OCI-LY7 (cell line): Measurements from ENCODE around the gene TRIM69. TPM values are rescaled to one million over a fixed set of nuclear protein-coding genes. Genes with fewer than 3 reads are reported as not detected.

ENCODE experiments used
- BruUV-seq: library from RNA; stranded (reverse); fragments of 400-500 nt; replicated peaks from 2 replicates; lab custom pipeline; 2021; lab: Mats Ljungman, UMichigan
- CTCF ChIA-PET: fragments of 300-600 bp; sonication (Branson Sonifier 250); formaldehyde crosslinking; loops from one replicate; lab custom pipeline; 2022; ENCODE audit warnings: antibody characterized with exemption; ENCODE audit not compliant: unreplicated experiment; lab: Charles Lee
- POLR2A ChIA-PET: fragments of 300-600 bp; sonication (Branson Sonifier 250); formaldehyde crosslinking; loops from one replicate; lab custom pipeline; 2022; ENCODE audit warnings: antibody characterized with exemption; lab: Charles Lee
- DNase-seq: peaks from one replicate; pipeline ENCODE4 v3.0.0-alpha.2; 2015; ENCODE audit warnings: low spot score
- H2AFZ ChIP-seq: fragments of 200-600 bp; sonication (generic), shearing (Covaris generic); 2 replicates; pipeline ENCODE4 v1.6.1; 2014; ENCODE audit warnings: mild to moderate bottlenecking, antibody characterized with exemption, low read length, moderate library complexity
- H3K27ac ChIP-seq: fragments of 200-600 bp; sonication (generic); 2 replicates; pipeline ENCODE4 v1.5.1; 2014; ENCODE audit warnings: mixed run types, low read depth, mild to moderate bottlenecking, moderate library complexity, low read length, inconsistent platforms; ENCODE audit not compliant: poor library complexity, severe bottlenecking
- H3K36me3 ChIP-seq: fragments of 200-600 bp; sonication (generic); 2 replicates; pipeline ENCODE4 v1.6.1; 2014; ENCODE audit warnings: mild to moderate bottlenecking, antibody characterized with exemption, low read length, moderate library complexity, mixed read lengths; ENCODE audit not compliant: insufficient read depth
- H3K4me1 ChIP-seq: fragments of 200-600 bp; sonication (generic); 2 replicates; pipeline ENCODE4 v1.5.1; 2014; ENCODE audit warnings: mild to moderate bottlenecking, low read length; ENCODE audit not compliant: insufficient read depth, poor library complexity, severe bottlenecking
- H3K4me2 ChIP-seq: fragments of 200-600 bp; sonication (generic); 2 replicates; pipeline ENCODE4 v1.6.1; 2014; ENCODE audit warnings: mild to moderate bottlenecking, low read length
- H3K4me3 ChIP-seq: fragments of 200-600 bp; sonication (generic); 2 replicates; pipeline ENCODE4 v1.5.1; 2014; ENCODE audit warnings: mild to moderate bottlenecking, low read depth, low read length; ENCODE audit not compliant: poor library complexity, severe bottlenecking
- H3K79me2 ChIP-seq: fragments of 200-600 bp; sonication (generic); 2 replicates; pipeline ENCODE4 v1.6.1; 2016; ENCODE audit warnings: low read depth, mild to moderate bottlenecking, low read length, moderate library complexity, mixed read lengths; ENCODE audit not compliant: insufficient read depth
- H3K9me2 ChIP-seq: fragments of 200-600 bp; sonication (generic); 2 replicates; pipeline ENCODE4 v1.6.1; 2016; ENCODE audit warnings: mild to moderate bottlenecking, low read length, mixed read lengths; ENCODE audit not compliant: insufficient read depth
- H3K9me3 ChIP-seq: fragments of 200-600 bp; sonication (generic); 2 replicates; pipeline ENCODE4 v1.6.1; 2014; ENCODE audit warnings: mild to moderate bottlenecking, mixed run types, low read length, mixed read lengths
- H4K20me1 ChIP-seq: fragments of 200-600 bp; sonication (generic); 2 replicates; pipeline ENCODE4 v1.6.1; 2014; ENCODE audit warnings: mild to moderate bottlenecking, antibody characterized with exemption, low read length, moderate library complexity, mixed read lengths; ENCODE audit not compliant: insufficient read depth
- EZH2phosphoT487 ChIP-seq: fragments of 200-600 bp; sonication (generic); IDR thresholded peaks from 2 replicates; pipeline ENCODE4 v1.6.1; 2018; ENCODE audit warnings: low read depth, borderline replicate concordance, mild to moderate bottlenecking, mixed run types, antibody characterized with exemption, low read length, moderate library complexity, mixed read lengths
- intact Hi-C: fragments of 100-400 bp; cut with micrococcal nuclease; formaldehyde crosslinking; loops from one replicate; pipeline ENCODE4 v1.10.0; 2022; ENCODE audit not compliant: unreplicated experiment
- total RNA-seq, 2 experiments: library from RNA; depleted of rRNA in 1 of 2; stranded (reverse); fragments of >200 nt in 1 of 2; shearing (Covaris generic) in 1 of 2; gene quantifications; 2 replicates each; pipeline ENCODE4 v1.2.3, GENCODE V29; 2014 to 2022
- TF ChIP-seq, protein P1 (sequence below): fragments of 200-600 bp; sonication (generic); conservative IDR thresholded peaks from 2 replicates; pipeline ENCODE4 v1.5.1; 2014; ENCODE audit warnings: mild to moderate bottlenecking, antibody characterized with exemption, low read length, moderate library complexity, mixed read lengths

Gene TRIM69
- total RNA-seq, 2 experiments from 2014 or later = 16.3 to 33.7 TPM

GRCh38 chr15:44722011-44722410, 14.3 kb upstream of the TRIM69 start:
- Histone ChIP-seq H3K4me2 (peak overlapping the region; percentile 12; the same call in 1 of the 2 replicates), H3K9me3 (no peaks in the 10 kb centered on the region; the same call in 1 of the 2 replicates), H4K20me1 (peaks cover 7% of the 10 kb centered on the region; the same call in 1 of the 2 replicates), H3K36me3 (peaks cover 32% of the 10 kb centered on the region), H3K27ac (peak overlapping the region; percentile 48), H3K79me2 (no peaks in the 10 kb centered on the region; the same call in 1 of the 2 replicates), H2AFZ (peak overlapping the region; percentile 35; the same call in 1 of the 2 replicates), H3K9me2 (no peaks in the 10 kb centered on the region), H3K4me1 (peaks cover 86% of the 10 kb centered on the region), H3K4me3 (no peak overlapping the region)
- TF ChIP-seq, protein P1, sequence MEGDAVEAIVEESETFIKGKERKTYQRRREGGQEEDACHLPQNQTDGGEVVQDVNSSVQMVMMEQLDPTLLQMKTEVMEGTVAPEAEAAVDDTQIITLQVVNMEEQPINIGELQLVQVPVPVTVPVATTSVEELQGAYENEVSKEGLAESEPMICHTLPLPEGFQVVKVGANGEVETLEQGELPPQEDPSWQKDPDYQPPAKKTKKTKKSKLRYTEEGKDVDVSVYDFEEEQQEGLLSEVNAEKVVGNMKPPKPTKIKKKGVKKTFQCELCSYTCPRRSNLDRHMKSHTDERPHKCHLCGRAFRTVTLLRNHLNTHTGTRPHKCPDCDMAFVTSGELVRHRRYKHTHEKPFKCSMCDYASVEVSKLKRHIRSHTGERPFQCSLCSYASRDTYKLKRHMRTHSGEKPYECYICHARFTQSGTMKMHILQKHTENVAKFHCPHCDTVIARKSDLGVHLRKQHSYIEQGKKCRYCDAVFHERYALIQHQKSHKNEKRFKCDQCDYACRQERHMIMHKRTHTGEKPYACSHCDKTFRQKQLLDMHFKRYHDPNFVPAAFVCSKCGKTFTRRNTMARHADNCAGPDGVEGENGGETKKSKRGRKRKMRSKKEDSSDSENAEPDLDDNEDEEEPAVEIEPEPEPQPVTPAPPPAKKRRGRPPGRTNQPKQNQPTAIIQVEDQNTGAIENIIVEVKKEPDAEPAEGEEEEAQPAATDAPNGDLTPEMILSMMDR = no peak
- no peak for TF ChIP-seq EZH2phosphoT487
- DNase-seq = no peak
- no TSS peak for BruUV-seq
- ChIA-PET CTCF (no interaction called here), POLR2A (interaction anchor here (1.0 to 2.4 kb wide), 2 partner anchors 8 to 11 kb away, joined by 5 to 12 read pairs; partner anchors contain the start of genes B2M and PATL2)
- intact Hi-C loops = no loop called here

GRCh38 chr15:44726136-44726535, 10.2 kb upstream of the TRIM69 start:
- intact Hi-C loops = loop anchor here (5.0 kb wide), 1 partner anchor 676 kb away; a partner anchor contains a TSS
- peaks cover 13% of the 10 kb centered on the region; the same call in 1 of the 2 replicates for H3K79me2 ChIP-seq
- H3K9me2 ChIP-seq = no peaks in the 10 kb centered on the region
- peak overlapping the region; percentile 60 for H3K4me3 ChIP-seq
- POLR2A ChIA-PET = interaction anchor here (1.2 to 7.3 kb wide), 3 partner anchors 10 to 62 kb away, joined by 7 to 116 read pairs (median 48); partner anchors contain the start of genes B2M, PATL2, SPG11 and TRIM69
- H3K36me3 ChIP-seq = no peaks in the 10 kb centered on the region
- peak overlapping the region; percentile 90 for H3K27ac ChIP-seq
- CTCF ChIA-PET = interaction anchor here (0.7 to 1.0 kb wide), 2 partner anchors 59 to 62 kb away, joined by 3 to 4 read pairs; partner anchors contain the start of gene SPG11
- DNase-seq = peak; percentile 67
- peaks cover 73% of the 10 kb centered on the region for H3K4me1 ChIP-seq
- no peaks in the 10 kb centered on the region for H4K20me1 ChIP-seq
- peak overlapping the region; percentile 20; the same call in 1 of the 2 replicates for H2AFZ ChIP-seq
- peak overlapping the region; percentile 91 for H3K4me2 ChIP-seq
- BruUV-seq = TSS peak; percentile 89
- no peak for TF ChIP-seq EZH2phosphoT487
- TF ChIP-seq, protein P1 = no peak
- no peaks in the 10 kb centered on the region; the same call in 1 of the 2 replicates for H3K9me3 ChIP-seq
